HepG2 (cell line): ENCODE data around the gene VPS37B. TPM values are rescaled to one million over a fixed set of nuclear protein-coding genes. Genes with fewer than 3 reads are reported as not detected.

Experiments
- ARID5B ChIP-seq: IDR thresholded peaks from 2 replicates; pipeline ENCODE4 v1.4.0; 2020; ENCODE audit warnings: mild to moderate bottlenecking, missing genetic modification reagents
- IRF2 ChIP-seq: IDR thresholded peaks from 2 replicates; pipeline ENCODE4 v1.6.1; 2018; ENCODE audit warnings: missing genetic modification reagents, missing compliant biosample characterization
- KLF15 ChIP-seq: sonication (generic); formaldehyde crosslinking; IDR thresholded peaks from 2 replicates; pipeline ENCODE4 v1.8.1; 2023; ENCODE audit warnings: borderline replicate concordance, mild to moderate bottlenecking, inconsistent platforms, missing genetic modification reagents, mixed read lengths
- KLF6 ChIP-seq: IDR thresholded peaks from 2 replicates; pipeline ENCODE4 v1.8.0; 2016; ENCODE audit warnings: missing biosample characterization, missing genetic modification reagents
- MAZ ChIP-seq, 2 experiments: sonication (generic) in 1 of 2; formaldehyde crosslinking in 1 of 2; IDR thresholded peaks; 2 replicates each; pipeline versions ENCODE4 v1.5.0 to v1.6.1; 2012 to 2020; ENCODE audit warnings: low read depth in 2 of 2, mild to moderate bottlenecking in 2 of 2, borderline replicate concordance in 1 of 2, improper control_type of control experiment in 1 of 2, low read length in 1 of 2, missing genetic modification reagents in 1 of 2, moderate library complexity in 1 of 2
- NFIC ChIP-seq: IDR thresholded peaks from 2 replicates; pipeline ENCODE4 v1.6.1; 2012; ENCODE audit warnings: mild to moderate bottlenecking, low read length, inconsistent platforms
- NONO ChIP-seq, 2 experiments: fragments of 450-650 bp in 1 of 2; sonication (generic) in 1 of 2; formaldehyde crosslinking in 1 of 2; IDR thresholded peaks in 1 of 2; conservative IDR thresholded peaks in 1 of 2; 2 replicates each; pipeline versions ENCODE4 v1.6.1 to v1.8.0; 2017 to 2022; ENCODE audit warnings: mild to moderate bottlenecking in 1 of 2, missing genetic modification reagents in 1 of 2, moderate library complexity in 1 of 2
- TBX3 ChIP-seq: fragments of 450-650 bp; IDR thresholded peaks from 2 replicates; pipeline ENCODE4 v1.6.1; 2017; ENCODE audit warnings: antibody characterized with exemption, mild to moderate bottlenecking, inconsistent platforms, borderline replicate concordance
- TMF1 ChIP-seq: sonication (generic); formaldehyde crosslinking; IDR thresholded peaks from 2 replicates; pipeline ENCODE4 v1.8.1; 2022; ENCODE audit warnings: low read depth, missing genetic modification reagents
- ZBTB7A ChIP-seq: sonication (generic); formaldehyde crosslinking; IDR thresholded peaks from 2 replicates; pipeline ENCODE4 v1.8.0; 2022; ENCODE audit warnings: mild to moderate bottlenecking, missing genetic modification reagents
- ZFP36 ChIP-seq: fragments of 150-350 bp; IDR thresholded peaks from 2 replicates; pipeline ENCODE4 v1.6.1; 2018; ENCODE audit warnings: borderline replicate concordance, low read length, low read depth; ENCODE audit not compliant: partially characterized antibody
- ZFX ChIP-seq: sonication (generic); formaldehyde crosslinking; IDR thresholded peaks from 2 replicates; pipeline ENCODE4 v1.4.0; 2020; ENCODE audit warnings: mild to moderate bottlenecking, low read depth, missing genetic modification reagents, moderate library complexity
- ZNF263 ChIP-seq: sonication (generic); formaldehyde crosslinking; IDR thresholded peaks from 2 replicates; pipeline ENCODE4 v1.4.0; 2020; ENCODE audit warnings: missing genetic modification reagents
- ZNF276 ChIP-seq: sonication (generic); formaldehyde crosslinking; IDR thresholded peaks from 2 replicates; pipeline ENCODE4 v1.4.0; 2020; ENCODE audit warnings: mild to moderate bottlenecking, low read depth, missing genetic modification reagents
- ZNF773 ChIP-seq: sonication (generic); formaldehyde crosslinking; IDR thresholded peaks from 2 replicates; pipeline ENCODE4 v1.4.0; 2020; ENCODE audit warnings: missing genetic modification reagents, borderline replicate concordance
- ZNF776 ChIP-seq: sonication (generic); formaldehyde crosslinking; IDR thresholded peaks from 2 replicates; pipeline ENCODE4 v1.4.0; 2020; ENCODE audit warnings: mild to moderate bottlenecking, missing genetic modification reagents
- polyA plus RNA-seq, 8 experiments: library from polyadenylated mRNA; depleted of rRNA in 3 of 8; stranded (reverse) in 7 of 8; unstranded in 1 of 8; fragments of >200 nt; fragmentation: Illumina TruSeq in 4 of 8; extraction: Trizol in 4 of 8; gene quantifications; 2 replicates each; pipeline versions ENCODE4 v1.2.1 to v1.2.3, GENCODE V29; 2011 to 2016; ENCODE audit warnings: low read depth in 4 of 8, missing spikeins in 1 of 8, mixed read lengths in 1 of 8; ENCODE audit not compliant: insufficient read depth in 1 of 8
- total RNA-seq, 5 experiments: library from RNA; depleted of rRNA; stranded (reverse); fragments of >200 nt; fragmentation: Illumina TruSeq; extraction: Trizol; gene quantifications; 2 replicates each; pipeline ENCODE4 v1.2.3, GENCODE V29; 2016; ENCODE audit warnings: low read depth in 1 of 5
- TF ChIP-seq, protein P1 (sequence below): sonication (generic); formaldehyde crosslinking; IDR thresholded peaks from 2 replicates; pipeline ENCODE4 v1.4.0; 2020; ENCODE audit warnings: missing genetic modification reagents, borderline replicate concordance
- TF ChIP-seq, protein P2 (sequence below): IDR thresholded peaks from 2 replicates; pipeline ENCODE4 v1.6.1; 2012; ENCODE audit warnings: inconsistent platforms

VPS37B gene
- total and polyA plus RNA-seq, 2 of the 13 experiments (the other 11 are each of a cell fraction or from before 2014, with no cell fraction given), result 4.6 to 5.3 TPM

GRCh38 chr12:122860040-122860853 is 35.7 kb downstream of the VPS37B start (continued):
- no peak for TF ChIP-seq MAZ (IDR thresholded peaks at IDR 0.05; ENCODE audit: borderline replicate concordance, low read depth, low read length)
- no peak for TF ChIP-seq MAZ (CRISPR knock-in tag; IDR thresholded peaks at IDR 0.05; ENCODE audit: low read depth)
- TF ChIP-seq ZNF773 (CRISPR knock-in tag), result no peak
- TF ChIP-seq ZNF776, result peak; percentile 54; the same call in 1 of the 2 replicates
- 0 out of 2 replicates have a peak, but pooled peaks have one; percentile 6 for TF ChIP-seq ARID5B
- no peak for TF ChIP-seq ZBTB7A (CRISPR knock-in tag)
- no peak for TF ChIP-seq ZFP36
- no peak for TF ChIP-seq ZNF276 (CRISPR knock-in tag)
- TF ChIP-seq TBX3, result no peak
- no peak for TF ChIP-seq KLF6
- TF ChIP-seq NONO (IDR thresholded peaks at IDR 0.05), result no peak
- TF ChIP-seq NONO (CRISPR knock-in tag; conservative IDR thresholded peaks at IDR 0.05), result no peak
- peak; percentile 19; the same call in 1 of the 2 replicates for TF ChIP-seq IRF2 (CRISPR knock-in tag)
- peak; percentile 74 for TF ChIP-seq ZFX (CRISPR knock-in tag)
- TF ChIP-seq TMF1, result 0 out of 2 replicates have a peak, but pooled peaks have one; percentile 45
- TF ChIP-seq ZNF263, result 0 out of 2 replicates have a peak, but pooled peaks have one; percentile 26
- TF ChIP-seq, protein P1, sequence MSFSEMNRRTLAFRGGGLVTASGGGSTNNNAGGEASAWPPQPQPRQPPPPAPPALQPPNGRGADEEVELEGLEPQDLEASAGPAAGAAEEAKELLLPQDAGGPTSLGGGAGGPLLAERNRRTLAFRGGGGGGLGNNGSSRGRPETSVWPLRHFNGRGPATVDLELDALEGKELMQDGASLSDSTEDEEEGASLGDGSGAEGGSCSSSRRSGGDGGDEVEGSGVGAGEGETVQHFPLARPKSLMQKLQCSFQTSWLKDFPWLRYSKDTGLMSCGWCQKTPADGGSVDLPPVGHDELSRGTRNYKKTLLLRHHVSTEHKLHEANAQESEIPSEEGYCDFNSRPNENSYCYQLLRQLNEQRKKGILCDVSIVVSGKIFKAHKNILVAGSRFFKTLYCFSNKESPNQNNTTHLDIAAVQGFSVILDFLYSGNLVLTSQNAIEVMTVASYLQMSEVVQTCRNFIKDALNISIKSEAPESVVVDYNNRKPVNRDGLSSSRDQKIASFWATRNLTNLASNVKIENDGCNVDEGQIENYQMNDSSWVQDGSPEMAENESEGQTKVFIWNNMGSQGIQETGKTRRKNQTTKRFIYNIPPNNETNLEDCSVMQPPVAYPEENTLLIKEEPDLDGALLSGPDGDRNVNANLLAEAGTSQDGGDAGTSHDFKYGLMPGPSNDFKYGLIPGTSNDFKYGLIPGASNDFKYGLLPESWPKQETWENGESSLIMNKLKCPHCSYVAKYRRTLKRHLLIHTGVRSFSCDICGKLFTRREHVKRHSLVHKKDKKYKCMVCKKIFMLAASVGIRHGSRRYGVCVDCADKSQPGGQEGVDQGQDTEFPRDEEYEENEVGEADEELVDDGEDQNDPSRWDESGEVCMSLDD (CRISPR knock-in tag), result no peak
- no peak for TF ChIP-seq KLF15 (CRISPR knock-in tag)
- TF ChIP-seq, protein P2, sequence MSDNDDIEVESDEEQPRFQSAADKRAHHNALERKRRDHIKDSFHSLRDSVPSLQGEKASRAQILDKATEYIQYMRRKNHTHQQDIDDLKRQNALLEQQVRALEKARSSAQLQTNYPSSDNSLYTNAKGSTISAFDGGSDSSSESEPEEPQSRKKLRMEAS, result 0 out of 2 replicates have a peak, but pooled peaks have one; percentile 7
- no peak for TF ChIP-seq NFIC
